Sigmoid colon (tissue), 7 donors: Measurements from ENCODE around the gene AQP5. TPM values are rescaled to one million over a fixed set of nuclear protein-coding genes. Genes with fewer than 3 reads are reported as not detected.

ENCODE experiments used
- DNase-seq: peaks from one replicate; pipeline ENCODE4 v3.0.0-alpha.2; 2019
- H3K27ac ChIP-seq, 4 donors: fragments of 200-600 bp; sonication (generic); one replicate each; pipeline ENCODE4 v1.5.1; 2016 to 2019; ENCODE audit warnings: mild to moderate bottlenecking in 1 of 4
- H3K27me3 ChIP-seq, 3 donors: fragments of 200-600 bp; sonication (generic); one replicate each; pipeline ENCODE4 v1.5.1; 2019; ENCODE audit warnings: mild to moderate bottlenecking in 1 of 3
- H3K36me3 ChIP-seq, 4 donors: fragments of 200-600 bp; sonication (generic); one replicate each; pipeline ENCODE4 v1.5.1; 2016 to 2019
- H3K4me1 ChIP-seq, 4 donors: fragments of 200-600 bp; sonication (generic); one replicate each; pipeline ENCODE4 v1.5.1; 2017 to 2019
- H3K4me3 ChIP-seq, 4 donors: fragments of 200-600 bp; sonication (generic); one replicate each; pipeline ENCODE4 v1.5.1; 2017 to 2019; ENCODE audit warnings: mild to moderate bottlenecking in 2 of 4, moderate library complexity in 1 of 4
- H3K9me3 ChIP-seq, 4 donors: fragments of 200-600 bp in 3 of 4; sonication (generic) in 3 of 4; one replicate each; pipeline versions ENCODE4 v1.5.1 to v1.6.1; 2013 to 2019
- CTCF ChIP-seq, 4 experiments: fragments of 450-650 bp in 3 of 4; fragments of 200-600 bp in 1 of 4; IDR thresholded peaks; one replicate each; pipeline ENCODE4 v1.5.1; 2016 to 2019; ENCODE audit warnings: antibody characterized with exemption in 4 of 4, mild to moderate bottlenecking in 3 of 4, moderate library complexity in 2 of 4
- EP300 ChIP-seq, 4 donors: sonication (generic); formaldehyde crosslinking; IDR thresholded peaks; one replicate each; pipeline ENCODE4 v1.6.1; 2017; ENCODE audit warnings: antibody characterized with exemption in 4 of 4
- POLR2A ChIP-seq, 2 donors: fragments of 450-650 bp; IDR thresholded peaks; one replicate each; pipeline ENCODE4 v1.6.1; 2016; ENCODE audit warnings: antibody characterized with exemption in 2 of 2, mild to moderate bottlenecking in 2 of 2, moderate library complexity in 2 of 2
- POLR2AphosphoS5 ChIP-seq, 4 donors: sonication (generic); formaldehyde crosslinking; IDR thresholded peaks; one replicate each; pipeline ENCODE4 v1.6.1; 2017; ENCODE audit warnings: antibody characterized with exemption in 4 of 4
- WGBS, 2 donors: extraction: QIAGEN DNeasy Blood & Tissue Kit; methylation state at CpG; one replicate each; pipeline ENCODE4 v1.1.7; 2013; 5-methylcytosine and 5-hydroxymethylcytosine counted together
- intact Hi-C: fragments of 100-400 bp; cut with DNase I; formaldehyde crosslinking; loops from one replicate; pipeline ENCODE4 v1.15.1; 2023
- polyA plus RNA-seq, 3 donors: library from polyadenylated mRNA; stranded (reverse); fragments of 200-250 nt; gene quantifications; one replicate each; pipeline ENCODE4 v1.2.3, GENCODE V29; 2013
- total RNA-seq, 4 donors: library from RNA; depleted of rRNA; stranded (reverse); fragments of >200 nt; gene quantifications; one replicate each; pipeline ENCODE4 v1.1.0, GENCODE V29; 2016
- donor health status: healthy with polysubstance abuse.
- donor health status: Bipolar disorder and iron deficiency.
- donor health status: healthy.

The AQP5 gene
- total and polyA plus RNA-seq, 7 donors, result 0.09 TPM; not detected in 6

- peaks cover 0 to 9% (median 8%) of the 10 kb centered on the region in 4 donors for H3K4me1 ChIP-seq
- TF ChIP-seq CTCF (IDR thresholded peaks at IDR 0.05) (no peak), POLR2AphosphoS5 (IDR thresholded peaks at IDR 0.05) (no peak), EP300 (IDR thresholded peaks at IDR 0.05) (no peak), POLR2A (IDR thresholded peaks at IDR 0.05) (no peak)
- intact Hi-C loops, result loop anchor here (5.0 kb wide), 1 partner anchor 79 kb away; no protein-coding TSS in a partner anchor
- 24 to 66% methylated on average over 9 of the region's 9 CpGs for WGBS, 2 donors
- peak overlapping the region in 1 of 4 donors; percentile 40 for H3K27ac ChIP-seq
- H3K9me3 ChIP-seq, result no peaks in the 10 kb centered on the region
- H3K4me3 ChIP-seq, result no peak overlapping the region
- H3K27me3 ChIP-seq, result no peaks in the 10 kb centered on the region
- no peaks in the 10 kb centered on the region for H3K36me3 ChIP-seq
- no peak for DNase-seq
Observed at GRCh38 chr12:49946086-49946485, 15.6 kb upstream of the AQP5 start.

DNA sequence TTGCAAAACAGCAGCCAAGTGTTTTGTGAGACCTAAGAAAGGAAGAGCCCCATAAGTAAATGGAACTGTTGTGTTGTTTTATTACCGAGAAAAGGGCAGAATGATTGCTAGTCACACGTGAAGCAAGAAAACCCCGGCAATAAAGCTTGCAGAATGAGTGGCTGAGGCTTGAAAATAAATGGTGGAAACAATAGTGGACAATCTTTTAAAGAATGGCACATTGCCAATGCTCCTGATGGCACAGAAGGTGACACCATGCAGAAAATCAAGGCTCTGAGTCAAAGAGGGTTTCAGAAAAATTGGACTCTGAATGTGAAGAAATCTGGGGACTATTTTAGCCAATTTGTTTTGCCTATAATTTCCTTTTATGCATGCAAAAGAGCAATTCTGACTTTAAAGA is 15.2 kb upstream of the AQP5 start:
- Histone ChIP-seq H3K9me3 (no peaks in the 10 kb centered on the region), H3K27me3 (no peaks in the 10 kb centered on the region), H3K4me3 (no peak overlapping the region), H3K36me3 (no peaks in the 10 kb centered on the region), H3K4me1 (peaks cover 0 to 9% (median 8%) of the 10 kb centered on the region in 4 donors), H3K27ac (no peak overlapping the region)
- intact Hi-C loops, result loop anchor here (5.0 kb wide), 1 partner anchor 79 kb away; no protein-coding TSS in a partner anchor
- TF ChIP-seq CTCF (IDR thresholded peaks at IDR 0.05), result no peak
- no peak for TF ChIP-seq EP300 (IDR thresholded peaks at IDR 0.05)
- TF ChIP-seq POLR2A (IDR thresholded peaks at IDR 0.05), result no peak
- no peak for TF ChIP-seq POLR2AphosphoS5 (IDR thresholded peaks at IDR 0.05)
- no peak for DNase-seq
- WGBS, 2 donors, result 20 to 64% methylated on average over 3 of the region's 3 CpGs

- intact Hi-C loops, result loop anchor here (5.0 kb wide), 1 partner anchor 80 kb away; no protein-coding TSS in a partner anchor
- 64 to 76% methylated on average over 7 of the region's 7 CpGs for WGBS, 2 donors
- TF ChIP-seq POLR2AphosphoS5 (IDR thresholded peaks at IDR 0.05) (no peak), CTCF (IDR thresholded peaks at IDR 0.05) (no peak), POLR2A (IDR thresholded peaks at IDR 0.05) (no peak), EP300 (IDR thresholded peaks at IDR 0.05) (no peak)
- Histone ChIP-seq H3K4me1 (peaks cover 0 to 9% (median 8%) of the 10 kb centered on the region in 4 donors), H3K27ac (no peak overlapping the region), H3K4me3 (no peak overlapping the region), H3K27me3 (no peaks in the 10 kb centered on the region), H3K36me3 (no peaks in the 10 kb centered on the region), H3K9me3 (no peaks in the 10 kb centered on the region)
- DNase-seq, result no peak
Observed at GRCh38 chr12:49947593-49948226, 14.0 kb upstream of the AQP5 start.

DNA sequence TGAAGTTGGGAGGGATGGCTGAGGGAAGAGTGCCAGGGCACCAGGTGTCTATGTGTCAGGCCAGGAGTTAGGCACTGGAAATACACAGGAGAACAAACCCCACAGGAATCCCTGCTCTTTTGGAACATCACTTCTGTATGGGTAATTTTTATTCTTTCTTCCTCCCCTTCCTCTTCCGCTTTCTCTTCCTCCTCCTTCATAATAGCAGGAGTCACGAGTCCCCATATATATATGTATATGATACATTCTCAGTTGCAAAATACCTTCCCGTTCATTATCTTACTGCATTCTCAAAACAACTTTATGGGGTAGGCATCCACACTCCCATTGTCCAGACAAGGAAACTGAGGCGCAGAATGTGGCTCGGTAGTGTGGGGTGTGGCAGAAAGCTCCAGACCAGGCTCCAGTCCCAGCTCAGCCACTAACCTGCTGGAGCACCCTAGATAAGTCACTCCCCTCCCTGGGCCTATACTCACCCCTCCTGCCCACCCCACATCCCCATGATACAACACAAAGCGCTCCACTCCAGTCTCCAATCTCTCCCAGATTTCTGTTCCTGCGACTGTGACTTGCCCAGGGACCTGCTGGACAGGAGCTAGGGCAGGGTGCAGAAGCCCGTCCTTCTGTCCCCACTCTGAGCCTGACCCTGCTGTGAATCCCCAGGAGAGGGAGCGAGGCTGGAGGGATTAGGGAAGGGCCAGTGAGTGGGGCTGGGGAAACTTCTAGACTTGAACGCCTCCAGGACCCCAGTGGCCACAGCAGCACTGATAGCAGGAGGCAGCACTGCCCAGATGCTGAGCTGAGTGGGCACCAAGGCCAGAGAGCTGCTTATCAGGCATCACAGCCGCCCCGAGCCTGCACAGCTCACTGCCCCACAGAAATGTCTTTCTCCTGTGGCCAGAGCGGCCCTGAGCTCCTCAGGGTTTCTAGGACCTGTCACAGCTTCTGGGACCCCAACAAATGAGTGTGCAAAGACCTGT is 12.5 kb upstream of the AQP5 start:
- WGBS, 2 donors, result 85 to 88% methylated on average over 13 of the region's 13 CpGs
- intact Hi-C loops, result loop anchor here (5.0 kb wide), 1 partner anchor 82 kb away; no protein-coding TSS in a partner anchor

More for the DNA sequence above, 12.5 kb upstream of the AQP5 start:
- Histone ChIP-seq H3K27ac (no peak overlapping the region), H3K4me1 (peaks cover 0 to 9% (median 8%) of the 10 kb centered on the region in 4 donors), H3K36me3 (no peaks in the 10 kb centered on the region), H3K9me3 (no peaks in the 10 kb centered on the region), H3K4me3 (no peak overlapping the region), H3K27me3 (peaks cover 0 to 9% (median under 1%) of the 10 kb centered on the region in 3 donors)
- TF ChIP-seq EP300 (IDR thresholded peaks at IDR 0.05) (no peak), POLR2AphosphoS5 (IDR thresholded peaks at IDR 0.05) (no peak), CTCF (IDR thresholded peaks at IDR 0.05) (no peak), POLR2A (IDR thresholded peaks at IDR 0.05) (no peak)
- DNase-seq, result no peak
